Inferior parietal cortex (tissue), 1 donor: ENCODE measurements around the gene SBF2.
"Not testable (repeated sequence)": the region's sequence is repeated elsewhere in the genome, so short reads cannot be mapped to it uniquely, and the experiment has no call there.

ENCODE experiments used
- DNase-seq: peaks from one replicate; pipeline ENCODE4 v3.0.0-alpha.2; 2016; ENCODE audit errors: extremely low spot score

Gene SBF2

DNA sequence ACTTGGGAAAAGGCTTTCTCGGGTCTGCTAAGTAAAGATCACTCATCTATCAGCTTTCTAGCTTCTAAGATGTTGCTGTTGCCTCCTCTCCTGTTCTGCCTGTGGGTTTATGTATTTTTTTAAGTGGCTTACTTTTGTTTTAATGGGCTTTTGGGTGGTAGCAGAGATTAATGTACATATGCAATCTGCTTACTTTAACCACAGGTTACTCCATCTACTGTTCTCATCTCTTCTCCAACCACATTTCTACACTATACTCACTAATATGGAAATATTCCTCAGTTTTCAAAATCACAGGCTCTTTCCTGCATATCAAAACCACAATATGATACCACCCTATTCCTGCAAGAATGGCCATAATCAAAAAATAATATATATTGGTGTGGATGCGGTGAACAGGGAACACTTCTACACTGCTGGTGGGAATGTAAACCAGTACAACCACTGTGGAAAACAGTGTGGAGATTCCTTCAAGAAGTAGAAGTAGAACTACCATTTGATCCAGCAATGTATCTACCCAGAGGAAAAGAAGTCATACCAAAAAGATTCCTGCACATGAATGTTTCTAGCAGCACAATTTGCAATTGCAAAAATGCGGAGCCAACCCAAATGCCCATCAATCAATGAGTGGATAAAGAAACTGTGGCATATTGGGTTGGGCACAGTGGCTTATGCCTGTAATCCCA, 341.4 kb downstream of the SBF2 start:
- DNase-seq, result no peak

DNA sequence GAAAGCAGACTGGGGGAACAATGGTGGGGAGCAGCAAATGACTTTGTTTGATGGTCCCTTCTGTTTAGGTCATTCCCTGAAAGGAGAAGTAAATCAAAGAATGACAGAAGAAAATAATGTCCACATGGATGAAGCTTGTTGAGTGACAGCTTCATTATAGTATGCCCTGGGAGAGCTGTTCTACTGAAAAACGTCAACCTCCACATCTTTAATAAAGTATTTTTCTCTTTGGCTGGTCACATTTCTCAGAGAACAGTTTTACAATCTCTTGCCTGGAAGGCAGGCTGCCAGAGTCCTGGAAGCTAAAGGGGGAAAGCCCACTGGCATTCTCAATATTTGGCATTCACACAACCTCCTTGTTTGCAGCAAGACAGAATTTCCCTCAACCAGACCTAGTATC, 342.2 kb downstream of the SBF2 start:
- DNase-seq, result no peak

DNA sequence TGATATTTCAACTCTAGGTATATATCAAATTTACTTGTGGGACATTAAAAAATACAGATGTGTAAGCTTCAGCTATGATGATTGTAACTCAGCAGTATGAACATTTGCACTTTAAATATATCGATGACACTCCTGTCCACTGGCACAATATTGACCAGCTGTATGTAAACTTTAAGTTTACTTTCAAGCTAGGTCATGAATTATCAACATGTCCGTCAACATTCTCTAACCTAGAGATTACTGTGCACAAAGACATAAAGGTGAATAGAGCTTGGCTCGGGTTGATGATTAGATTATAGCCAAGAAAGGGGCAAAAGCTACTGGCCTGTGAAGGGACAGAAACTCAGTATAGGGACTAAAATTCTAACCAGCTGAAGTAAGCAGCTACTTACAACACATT, 343.6 kb downstream of the SBF2 start:
- DNase-seq, result no peak

DNA sequence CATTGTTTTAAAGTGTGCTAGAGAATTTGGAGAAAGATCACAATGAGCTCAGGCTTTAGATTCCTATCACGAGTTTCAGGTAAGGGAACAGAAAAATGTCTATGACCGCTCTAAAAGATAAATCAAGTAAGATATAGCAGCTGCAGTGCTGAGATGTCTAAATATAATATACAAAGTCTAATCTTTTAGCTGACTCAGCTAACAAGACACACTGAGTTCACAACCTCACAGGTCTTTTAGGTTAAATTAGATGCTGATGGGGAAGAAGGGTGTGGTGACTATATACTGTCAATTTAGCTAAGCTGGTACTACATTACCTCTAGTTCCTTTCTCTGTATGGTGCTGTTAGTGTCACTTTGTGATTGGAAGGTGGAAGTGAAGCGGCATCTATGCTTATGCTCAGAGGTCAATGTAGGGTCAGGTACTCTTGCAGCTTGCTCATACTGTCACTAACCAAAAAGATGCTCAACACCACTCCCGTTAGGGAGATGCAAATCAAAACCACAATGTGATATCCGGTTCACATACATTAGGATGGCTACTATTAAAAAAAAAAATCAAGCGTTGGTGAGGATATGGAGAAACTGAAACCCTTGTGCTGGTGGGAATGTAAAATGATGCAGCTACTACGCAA, 346.7 kb downstream of the SBF2 start:
- DNase-seq, result no peak

DNA sequence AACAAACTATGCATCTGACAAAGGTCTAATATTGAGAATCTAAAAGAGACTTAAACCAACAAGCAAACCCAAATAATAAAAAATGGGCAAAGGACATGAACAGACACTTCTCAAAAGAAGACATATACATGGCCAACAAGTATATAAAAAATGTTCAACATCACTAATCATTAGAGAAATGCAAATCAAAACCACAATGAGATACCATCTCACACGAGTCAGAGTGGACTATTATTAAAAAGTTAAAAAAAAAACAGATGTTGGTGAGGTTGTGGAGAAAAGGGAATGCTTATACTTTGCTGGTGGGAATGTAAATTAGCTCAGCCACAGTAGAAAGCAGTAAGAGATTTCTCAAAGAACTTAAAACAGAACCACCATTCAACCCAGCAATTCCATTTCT, 348.3 kb downstream of the SBF2 start:
- DNase-seq, result not testable (repeated sequence)

DNA sequence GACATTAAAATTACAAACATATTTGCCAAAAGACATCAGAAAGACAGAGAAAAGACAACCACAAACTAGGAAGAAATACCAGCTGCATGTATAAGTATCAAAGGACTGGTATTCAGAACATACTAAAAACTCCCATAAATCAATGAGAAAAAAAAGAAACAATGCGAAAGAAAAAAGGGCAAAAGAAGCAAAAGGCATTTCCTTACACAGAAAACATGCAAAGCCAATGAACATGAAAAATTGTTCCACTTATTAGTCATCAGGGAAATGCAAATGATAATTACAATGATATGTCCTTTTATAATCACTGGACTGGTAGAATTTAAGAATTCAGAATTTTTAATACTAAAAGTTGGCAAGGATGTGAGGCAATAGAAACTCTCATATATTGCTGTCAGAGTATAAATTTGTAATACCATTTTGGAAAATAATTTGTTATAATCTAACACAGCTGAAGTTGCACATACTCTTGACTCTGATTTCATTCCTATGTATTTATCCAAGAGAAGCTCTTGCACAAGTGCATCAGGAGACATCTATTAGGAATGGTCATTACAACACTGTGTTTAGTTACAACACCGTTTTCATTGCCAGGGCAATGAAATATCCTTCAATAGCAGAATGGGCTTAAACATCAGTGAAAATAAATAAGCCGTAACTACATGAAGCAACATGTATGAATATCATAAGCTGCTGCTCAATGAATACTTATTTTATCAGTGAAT, 350.5 kb downstream of the SBF2 start:
- DNase-seq, result no peak

DNA sequence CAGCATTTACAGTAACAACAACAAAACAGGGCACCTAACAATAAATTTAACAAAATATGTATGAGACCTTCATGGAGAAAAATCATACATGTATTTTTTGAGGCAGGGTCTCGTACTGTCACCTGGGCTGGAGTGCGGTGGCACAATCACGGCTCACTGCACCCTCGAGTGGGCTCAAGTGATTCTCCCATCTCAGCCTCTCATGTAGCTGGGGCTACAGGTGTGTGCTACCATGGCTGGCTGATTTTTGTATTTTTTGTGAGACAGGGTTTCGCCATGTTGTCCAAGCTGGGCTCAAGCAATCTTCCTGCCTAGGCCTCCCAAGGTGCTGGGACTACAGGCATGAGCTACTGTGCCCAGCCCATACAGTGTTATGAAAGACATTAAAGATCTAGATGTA, 352.0 kb downstream of the SBF2 start:
- no peak for DNase-seq

DNA sequence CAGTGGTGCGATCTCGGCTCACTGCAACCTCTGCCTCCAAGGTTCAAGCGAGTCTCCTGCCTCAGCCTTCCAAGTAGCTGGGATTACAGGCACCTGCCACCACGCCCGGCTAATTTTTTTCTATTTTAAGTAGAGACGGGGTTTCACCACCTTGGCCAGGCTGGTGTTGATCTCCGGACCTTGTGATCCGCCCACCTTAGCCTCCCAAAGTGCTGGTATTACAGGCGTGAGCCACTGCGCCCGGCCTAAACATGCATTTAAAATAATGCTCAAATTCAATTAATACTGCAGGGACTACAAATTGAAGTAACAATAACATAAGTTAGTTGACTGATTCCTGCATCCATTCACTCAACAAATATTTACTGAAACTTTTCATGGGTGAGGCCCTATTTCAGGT, 354.9 kb downstream of the SBF2 start:
- not testable (repeated sequence) for DNase-seq

DNA sequence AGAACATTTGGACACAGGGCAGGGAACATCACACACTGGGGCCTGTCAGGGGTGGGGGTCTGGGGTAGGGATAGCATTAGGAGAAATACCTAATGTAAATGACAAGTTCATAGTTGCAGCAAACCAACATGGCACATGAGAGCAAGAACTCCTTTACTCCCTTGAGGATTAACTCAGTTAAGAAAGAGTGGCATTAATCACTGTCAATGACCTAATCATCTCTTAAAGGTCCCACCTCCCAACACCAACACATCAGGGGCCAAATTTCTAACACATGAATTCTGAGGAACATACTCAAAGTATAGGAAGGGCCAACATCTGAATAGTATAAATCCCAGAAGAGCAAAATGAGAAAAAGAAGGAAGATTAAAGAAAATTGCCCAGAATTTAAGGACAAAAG, 357.3 kb downstream of the SBF2 start:
- DNase-seq, result no peak

DNA sequence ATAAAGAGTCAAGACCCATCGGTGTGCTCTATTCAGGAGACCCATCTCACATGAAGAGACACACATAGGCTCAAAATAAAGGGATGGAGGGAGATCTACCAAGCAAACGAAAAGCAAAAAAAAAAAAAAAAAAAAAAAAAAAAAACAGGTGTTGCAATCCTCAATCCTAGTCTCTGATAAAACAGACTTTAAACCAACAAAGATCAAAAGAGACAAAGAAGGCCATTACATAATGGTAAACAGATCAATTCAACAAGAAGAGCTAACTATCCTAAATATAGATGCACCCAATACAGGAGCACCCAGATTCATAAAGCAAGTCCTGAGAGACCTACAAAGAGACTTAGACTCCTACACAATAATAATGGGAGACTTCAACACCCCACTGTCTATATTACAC, 361.2 kb downstream of the SBF2 start:
- not testable (repeated sequence) for DNase-seq

DNA sequence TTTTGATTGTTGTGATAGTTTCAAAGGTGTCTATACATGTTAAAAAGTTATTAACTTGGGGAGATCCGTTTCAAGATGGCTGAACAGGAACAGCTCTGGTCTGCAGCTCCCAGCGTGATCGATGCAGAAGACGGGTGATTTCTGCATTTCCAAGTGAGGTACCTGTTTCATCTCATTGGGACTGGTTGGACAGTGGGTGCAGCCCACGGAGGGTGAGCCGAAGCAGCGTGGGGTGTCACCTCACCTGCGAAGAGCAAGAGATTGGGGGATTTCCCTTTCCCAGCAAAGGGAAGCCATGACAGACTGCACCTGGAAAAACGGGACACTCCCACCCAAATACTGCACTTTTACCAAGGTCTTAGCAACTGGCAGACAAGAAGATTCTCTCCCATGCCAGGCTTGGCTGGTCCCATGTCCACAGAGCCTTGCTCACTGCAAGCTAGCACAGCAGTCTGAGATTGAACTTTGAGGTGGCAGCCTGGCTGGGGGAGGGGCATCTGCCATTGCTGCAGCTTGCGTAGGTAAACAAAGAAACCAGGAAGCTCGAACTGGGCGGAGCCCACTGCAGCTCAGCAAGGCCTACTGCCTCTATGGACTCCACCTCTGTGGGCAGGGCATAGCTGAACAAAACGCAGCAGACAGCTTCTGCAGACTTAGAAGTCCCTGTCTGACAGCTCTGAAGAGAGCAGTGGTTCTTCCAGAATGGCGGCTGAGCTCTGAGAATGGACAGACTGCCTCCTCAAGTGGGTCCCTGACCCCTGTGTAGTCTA, 363.3 kb downstream of the SBF2 start:
- not testable (repeated sequence) for DNase-seq

DNA sequence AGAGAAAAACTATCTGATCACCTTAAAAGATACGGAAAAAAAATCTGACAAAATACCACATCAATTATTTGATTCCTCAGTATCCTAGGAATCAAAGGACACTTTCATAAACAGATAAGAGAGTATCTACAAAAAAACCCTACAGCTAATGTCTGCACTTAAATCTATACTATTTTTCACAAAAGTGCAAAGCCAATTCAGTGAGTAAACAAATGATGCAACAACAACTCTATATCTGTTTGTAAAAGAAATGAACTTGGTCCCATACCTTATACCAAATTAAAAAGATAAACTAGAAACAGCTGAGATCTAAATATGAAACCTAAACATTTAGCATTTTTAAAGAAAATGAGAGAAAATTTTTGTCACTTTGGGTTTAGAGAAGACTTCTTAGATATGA, 366.3 kb downstream of the SBF2 start:
- no peak for DNase-seq

DNA sequence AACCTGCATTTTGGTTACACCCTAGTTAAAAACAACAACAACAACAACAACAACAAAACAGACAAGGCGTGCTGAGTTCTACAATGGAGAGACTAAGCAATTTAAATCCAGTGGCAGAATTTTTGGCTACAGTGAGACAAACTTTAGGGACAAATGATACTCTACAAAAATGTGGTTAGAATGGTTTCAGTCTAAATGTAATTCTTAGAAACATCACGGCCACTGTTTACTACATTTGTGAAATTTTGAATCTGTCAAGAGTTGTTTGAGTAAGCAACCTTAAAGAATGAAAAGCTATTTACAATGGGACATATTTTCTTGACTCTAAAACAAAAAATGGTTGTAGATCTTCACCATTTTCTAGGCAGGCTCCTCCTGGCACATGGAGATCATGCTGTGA, 370.7 kb downstream of the SBF2 start:
- DNase-seq, result no peak

DNA sequence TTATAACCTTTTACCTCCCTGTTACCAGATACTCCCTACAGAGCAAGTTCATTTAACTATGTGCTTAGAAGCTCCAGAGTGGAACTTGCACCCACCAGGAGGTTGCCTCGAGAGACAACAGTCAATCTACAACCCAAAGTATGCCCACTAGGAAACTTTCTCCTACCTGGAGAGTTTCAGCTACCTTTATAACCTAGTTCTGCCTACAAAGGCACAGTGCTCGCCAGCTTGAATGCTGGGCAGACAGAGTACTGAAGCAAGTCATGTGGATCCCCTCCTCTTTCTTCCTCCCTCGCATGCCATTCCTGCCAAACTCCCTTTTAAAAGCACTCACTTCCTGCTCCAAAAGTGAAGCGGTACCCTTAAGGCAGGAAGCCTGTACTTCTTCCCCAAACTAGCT, 371.2 kb downstream of the SBF2 start:
- DNase-seq, result no peak

DNA sequence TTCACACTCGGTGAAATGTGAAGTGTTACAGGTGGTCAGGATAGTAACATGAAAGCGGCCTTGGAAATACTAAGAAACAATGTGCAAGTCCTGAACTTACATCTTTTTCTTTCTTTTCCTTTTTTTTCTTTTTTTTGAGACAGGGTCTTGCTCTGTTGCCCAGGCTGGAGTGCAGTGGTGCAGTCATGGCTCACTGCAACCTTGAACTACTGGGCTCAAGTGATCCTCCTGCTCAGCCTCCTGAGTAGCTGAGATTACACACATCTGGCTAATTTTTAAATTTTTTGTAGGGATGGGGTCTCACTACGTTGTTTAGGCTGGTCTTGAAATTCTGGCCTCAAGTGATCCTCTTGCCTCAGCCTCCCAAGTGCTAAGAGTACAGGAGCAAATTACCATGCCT, 377.5 kb downstream of the SBF2 start:
- DNase-seq, result no peak

DNA sequence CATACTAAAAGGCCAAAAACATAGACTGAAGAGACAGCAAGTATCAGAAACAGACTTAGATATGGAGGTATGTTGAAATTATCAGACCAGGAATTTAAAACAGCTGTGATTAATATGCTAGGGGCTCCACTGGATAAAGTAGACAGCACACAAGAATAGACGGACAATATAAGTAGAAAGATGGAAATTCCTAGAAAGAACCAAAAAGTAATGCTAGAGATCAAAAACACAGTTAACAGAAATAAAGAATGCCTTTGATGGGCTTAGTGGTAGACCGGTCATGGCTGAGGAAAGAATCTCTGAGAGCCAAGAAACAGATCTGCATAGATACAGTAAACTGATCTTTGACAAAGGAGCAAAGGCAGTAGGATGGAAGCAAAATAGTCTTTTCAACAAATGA, 380.0 kb downstream of the SBF2 start:
- no peak for DNase-seq

DNA sequence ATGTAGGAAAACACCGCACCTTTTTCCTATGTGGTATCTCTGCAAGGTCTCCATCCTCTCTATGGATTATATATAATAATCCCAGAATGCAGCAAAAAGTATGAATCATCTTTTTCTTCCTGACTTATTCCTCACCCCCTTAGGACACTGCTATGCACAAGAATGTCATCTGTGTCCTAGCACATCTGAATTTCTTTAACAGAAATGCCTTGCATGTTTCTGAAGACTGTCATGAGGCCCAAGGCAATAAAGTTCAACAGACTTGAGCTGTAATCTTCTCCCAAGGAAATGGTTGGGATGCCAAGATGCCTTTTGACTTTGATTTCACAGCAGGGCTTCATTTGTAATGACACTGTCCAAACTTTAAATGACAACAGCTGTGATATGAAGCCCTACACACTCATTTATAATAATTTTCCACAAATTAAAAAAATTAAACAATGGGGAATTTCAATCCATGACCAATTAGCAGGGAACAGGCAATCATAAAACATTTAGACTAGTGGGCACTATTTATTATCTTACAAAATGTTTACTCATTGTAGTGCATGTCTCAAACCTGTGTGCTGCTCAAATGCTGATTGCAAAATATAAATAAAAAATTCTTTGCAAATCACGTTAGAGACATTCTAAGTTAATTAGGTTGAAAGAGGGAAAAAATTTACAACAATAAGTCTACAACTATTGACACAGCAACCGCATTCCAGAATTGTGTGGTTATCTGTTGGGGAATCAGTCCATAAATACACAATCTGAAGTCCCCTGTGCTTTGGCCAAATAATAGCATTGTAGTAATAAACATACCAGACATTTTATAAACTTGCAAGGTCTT, 387.8 kb downstream of the SBF2 start:
- no peak for DNase-seq

DNA sequence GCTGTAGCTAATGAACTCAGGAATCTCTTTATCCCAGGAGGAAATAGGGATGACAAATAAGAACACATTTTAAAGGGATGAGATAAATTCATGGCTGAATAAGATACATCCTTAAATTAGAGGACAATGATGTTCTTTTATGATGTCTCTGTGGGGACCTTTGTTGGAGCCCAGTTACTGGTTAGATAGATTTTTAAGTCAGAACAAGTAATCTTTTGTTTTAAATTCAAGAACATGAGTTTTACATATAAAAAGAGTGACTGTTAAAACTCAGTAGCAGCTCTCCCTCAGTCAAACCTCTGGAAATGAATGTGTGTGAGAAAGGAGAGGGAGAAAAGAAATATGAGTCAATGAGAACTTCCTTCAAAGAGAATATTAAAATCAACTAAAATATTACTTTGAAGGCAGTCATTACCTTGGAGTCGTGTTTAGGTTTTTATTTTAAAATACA, 388.5 kb downstream of the SBF2 start:
- DNase-seq, result no peak

DNA sequence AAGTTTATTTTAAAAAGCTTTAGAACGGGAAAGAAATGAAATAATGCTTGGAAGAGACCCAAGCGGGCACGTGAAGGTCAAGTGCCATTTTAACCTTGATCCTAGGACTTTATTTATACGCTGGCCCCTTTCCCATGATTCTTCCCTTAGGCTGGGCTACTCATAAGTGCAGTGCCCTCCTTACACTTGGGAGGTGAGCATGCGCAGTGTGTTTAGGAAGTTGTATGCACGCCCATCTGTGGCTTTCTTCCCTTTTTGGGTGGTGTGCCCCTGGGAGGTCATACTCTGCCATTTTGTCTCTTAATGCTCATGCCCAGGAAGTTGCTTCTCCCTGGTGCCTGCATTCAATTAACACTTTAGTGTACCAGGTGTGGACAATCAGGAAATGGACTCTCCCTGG, 390.4 kb downstream of the SBF2 start:
- DNase-seq, result no peak

DNA sequence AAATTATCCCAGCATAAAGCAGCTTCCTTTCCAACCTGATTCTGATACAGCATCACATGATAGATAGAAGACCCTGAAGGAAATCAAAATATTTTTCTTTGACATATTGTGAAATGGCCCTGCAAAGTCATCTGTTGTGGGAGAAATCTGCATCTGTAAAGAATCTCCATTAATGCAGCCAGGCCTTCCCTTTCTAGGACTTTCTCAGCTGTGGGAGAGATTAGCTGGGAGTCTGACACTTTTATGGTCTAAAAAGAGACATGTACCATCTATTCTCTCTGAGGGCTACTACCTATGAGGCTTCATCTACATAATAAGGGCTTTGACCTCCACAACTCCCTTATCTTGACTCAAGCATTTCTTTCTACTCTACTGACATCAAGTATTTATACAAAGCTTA, 392.1 kb downstream of the SBF2 start:
- DNase-seq, result no peak

DNA sequence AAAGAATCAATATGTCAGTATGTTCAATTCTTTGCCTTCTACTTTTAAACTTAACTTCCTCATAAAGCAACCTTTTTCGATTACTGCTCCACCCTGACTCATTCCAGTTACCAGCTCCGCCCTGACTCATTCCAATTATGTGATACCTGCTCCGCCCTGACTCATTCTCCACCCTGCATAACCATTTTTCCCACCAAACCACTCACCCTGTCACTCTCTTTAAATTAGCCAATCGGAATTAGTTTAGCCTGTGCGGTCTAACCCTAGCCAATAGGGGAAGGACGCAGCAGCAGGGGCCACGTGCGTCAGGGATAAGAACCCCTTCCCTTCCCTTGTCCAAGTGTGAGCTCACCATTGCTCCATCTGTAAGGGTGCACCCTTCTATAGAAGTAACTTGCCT, 393.8 kb downstream of the SBF2 start:
- not testable (repeated sequence) for DNase-seq
